Gastroesophageal sphincter (tissue), 4 donors: Measurements from ENCODE around the gene RPL28. TPM values are rescaled to one million over a fixed set of nuclear protein-coding genes. Genes with fewer than 3 reads are reported as not detected.

ENCODE experiments used
- ATAC-seq: fragments of 150-250 bp; one replicate; pipeline ENCODE4 v1.9.1; 2016; ENCODE audit warnings: mild to moderate bottlenecking, moderate library complexity
- H3K27ac ChIP-seq, 4 donors: fragments of 200-600 bp; sonication (generic) in 3 of 4; 1 replicate in 3 of 4; 2 replicates in 1 of 4; pipeline ENCODE4 v1.5.1; 2016 to 2019
- H3K27me3 ChIP-seq: fragments of 200-600 bp; sonication (generic); one replicate; pipeline ENCODE4 v1.5.1; 2019
- H3K36me3 ChIP-seq, 2 donors: fragments of 200-600 bp; sonication (generic); one replicate each; pipeline ENCODE4 v1.5.1; 2019; ENCODE audit warnings: control low read depth in 1 of 2
- H3K4me1 ChIP-seq, 3 donors: fragments of 200-600 bp; sonication (generic); 1 replicate in 2 of 3; 2 replicates in 1 of 3; pipeline ENCODE4 v1.5.1; 2016 to 2019; ENCODE audit warnings: control low read depth in 2 of 3
- H3K4me3 ChIP-seq, 2 donors: fragments of 200-600 bp; sonication (generic); one replicate each; pipeline ENCODE4 v1.5.1; 2019; ENCODE audit warnings: mild to moderate bottlenecking in 1 of 2, moderate library complexity in 1 of 2
- H3K9me3 ChIP-seq, 3 donors: fragments of 200-600 bp; sonication (generic); one replicate each; pipeline ENCODE4 v1.5.1; 2017 to 2019; ENCODE audit warnings: control low read depth in 2 of 3
- CTCF ChIP-seq, 4 experiments: fragments of 200-600 bp in 2 of 4; fragments of 450-650 bp in 2 of 4; sonication (generic) in 1 of 4; IDR thresholded peaks; one replicate each; pipeline ENCODE4 v1.5.1; 2017 to 2019; ENCODE audit warnings: antibody characterized with exemption in 4 of 4, mild to moderate bottlenecking in 2 of 4, moderate library complexity in 2 of 4
- EP300 ChIP-seq: sonication (generic); formaldehyde crosslinking; IDR thresholded peaks from one replicate; pipeline ENCODE4 v1.6.1; 2017; ENCODE audit warnings: antibody characterized with exemption, mild to moderate bottlenecking
- POLR2A ChIP-seq, 2 donors: fragments of 450-650 bp; IDR thresholded peaks; one replicate each; pipeline ENCODE4 v1.6.1; 2017; ENCODE audit warnings: antibody characterized with exemption in 2 of 2, mild to moderate bottlenecking in 2 of 2, moderate library complexity in 1 of 2
- POLR2AphosphoS5 ChIP-seq: sonication (generic); formaldehyde crosslinking; IDR thresholded peaks from one replicate; pipeline ENCODE4 v1.6.1; 2017; ENCODE audit warnings: antibody characterized with exemption
- WGBS, 2 donors: methylation state at CpG; one replicate each; pipeline ENCODE4 v1.1.5; 2018; ENCODE audit warnings: low coverage in 1 of 2; 5-methylcytosine and 5-hydroxymethylcytosine counted together
- total RNA-seq, 4 donors: library from RNA; depleted of rRNA; stranded (reverse); fragments of >200 nt; gene quantifications; one replicate each; pipeline ENCODE4 v1.1.0, GENCODE V29; 2016

RPL28 gene
- total RNA-seq, 4 donors from 2014 or later: 174 to 282 (median 271) TPM

GRCh38 chr19:55384920-55385723, 610 bp upstream of the RPL28 start:
- Histone ChIP-seq H3K4me3 (peak overlapping the region; percentile 27 to 79), H3K27me3 (no peaks in the 10 kb centered on the region), H3K27ac (peak overlapping the region; percentile 74 to 98 (median 92)), H3K4me1 (peaks cover 0 to 60% (median 44%) of the 10 kb centered on the region in 3 donors), H3K36me3 (peaks cover 0 to 31% of the 10 kb centered on the region in 2 donors), H3K9me3 (no peaks in the 10 kb centered on the region)
- ATAC-seq: peak; percentile 91
- TF ChIP-seq CTCF (IDR thresholded peaks at IDR 0.05) (no peak), POLR2AphosphoS5 (no peak), POLR2A (IDR thresholded peaks at IDR 0.05) (no peak), EP300 (no peak)
- WGBS, 2 donors: 0 to 43% methylated on average over 5 to 10 of the region's 34 CpGs

GRCh38 chr19:55386493-55386971, 800 bp downstream of the RPL28 start:
- no peak for ATAC-seq
- H3K9me3 ChIP-seq: no peaks in the 10 kb centered on the region
- H3K27ac ChIP-seq: peak overlapping the region; percentile 65 to 98 (median 92)
- TF ChIP-seq POLR2AphosphoS5 (no peak), EP300 (no peak), CTCF (IDR thresholded peaks at IDR 0.05) (no peak), POLR2A (IDR thresholded peaks at IDR 0.05) (no peak)
- peak overlapping the region; percentile 76 to 79 for H3K4me3 ChIP-seq
- H3K36me3 ChIP-seq: peaks cover 0 to 44% of the 10 kb centered on the region in 2 donors
- no CpG with 5 or more reads among the region's 33 CpGs for WGBS, 2 donors
- H3K27me3 ChIP-seq: no peaks in the 10 kb centered on the region
- H3K4me1 ChIP-seq: peaks cover 0 to 74% (median 44%) of the 10 kb centered on the region in 3 donors

- Histone ChIP-seq H3K27me3 (no peaks in the 10 kb centered on the region), H3K27ac (peak overlapping the region in 1 of 4 donors; percentile 92), H3K9me3 (no peaks in the 10 kb centered on the region), H3K36me3 (peaks cover 0 to 52% of the 10 kb centered on the region in 2 donors), H3K4me1 (peaks cover 0 to 81% (median 44%) of the 10 kb centered on the region in 3 donors), H3K4me3 (peak overlapping the region in 1 of 2 donors; percentile 79)
- TF ChIP-seq EP300: no peak
- no peak for TF ChIP-seq CTCF (IDR thresholded peaks at IDR 0.05)
- WGBS, 2 donors: no CpG with 5 or more reads among the region's 24 CpGs
- ATAC-seq: no peak
These were observed 2.2 kb downstream of the RPL28 start for GRCh38 chr19:55387736-55388497.

GRCh38 chr19:55389386-55390317, 3.9 kb downstream of the RPL28 start:
- 57 to 70% methylated on average over 6 to 7 of the region's 21 CpGs for WGBS, 2 donors
- peaks cover 0 to 68% (median 33%) of the 10 kb centered on the region in 3 donors for H3K4me1 ChIP-seq

More at GRCh38 chr19:55389386-55390317, 3.9 kb downstream of the RPL28 start:
- H3K4me3 ChIP-seq: no peak overlapping the region
- no peak for ATAC-seq
- TF ChIP-seq EP300 (no peak), CTCF (IDR thresholded peaks at IDR 0.05) (no peak), POLR2A (IDR thresholded peaks at IDR 0.05) (no peak), POLR2AphosphoS5 (no peak)
- peaks cover 0 to 52% of the 10 kb centered on the region in 2 donors for H3K36me3 ChIP-seq
- peak overlapping the region in 1 of 4 donors; percentile 24 for H3K27ac ChIP-seq
- no peaks in the 10 kb centered on the region for H3K27me3 ChIP-seq
- H3K9me3 ChIP-seq: no peaks in the 10 kb centered on the region
